ENCODE data around the gene MAPKAPK5. TPM values are rescaled to one million over a fixed set of nuclear protein-coding genes. Genes with fewer than 3 reads are reported as not detected.

The MAPKAPK5 gene
- total RNA-seq, 1 experiment from 2014 or later: 85.7 TPM

Small RNAs within 50 kb of the gene (microRNA-seq; reads per million reads assigned to microRNA genes)
- gene MIR6761 (ENCODE audit: borderline microRNAs expressed): not detected

Other genes starting within 250 kb of the MAPKAPK5 start
- 70.5 and 72.9 TPM in 2 replicates for gene ATXN2, start 242.9 kb upstream of the MAPKAPK5 start, total RNA-seq (2021)
- 23.4 and 25.0 TPM in 2 replicates for gene BRAP, start 156.3 kb upstream of the MAPKAPK5 start, total RNA-seq (2021)
- 24.3 and 25.7 TPM in 2 replicates for gene ACAD10, start 156.2 kb upstream of the MAPKAPK5 start, total RNA-seq (2021)
- 44.0 and 50.1 TPM in 2 replicates for gene ALDH2, start 75.3 kb upstream of the MAPKAPK5 start, total RNA-seq (2021)
- 10.5 and 10.8 TPM in 2 replicates for gene TMEM116, start 170.9 kb downstream of the MAPKAPK5 start, total RNA-seq (2021)
- 160 and 164 TPM in 2 replicates for gene ERP29, start 171.2 kb downstream of the MAPKAPK5 start, total RNA-seq (2021)

Measured in H9 (cell line).